ENCODE measurements around the gene CYTH1.

- TF ChIP-seq FOXK2 (IDR thresholded peaks at IDR 0.05) (no peak), ELF4 (IDR thresholded peaks at IDR 0.05) (no peak), BHLHE40 (IDR thresholded peaks at IDR 0.05; ENCODE audit: borderline replicate concordance) (no peak), FOXM1 (IDR thresholded peaks at IDR 0.05; ENCODE audit: borderline replicate concordance) (no peak), ARNT (IDR thresholded peaks at IDR 0.05) (no peak)
Measured at GRCh38 chr17:78774956-78775571, 7.0 kb downstream of the CYTH1 start.

Measured in HEK293T (cell line).